GM18505 (cell line): ENCODE measurements around the gene TMEM147.

Experiments
- ATAC-seq: cut with Tn5 transposase; IDR thresholded peaks from one replicate; pipeline ENCODE4 v1.9.1; 2021; ENCODE audit not compliant: unreplicated experiment
- POLR2A ChIP-seq: IDR thresholded peaks from 4 replicates; pipeline ENCODE4 v1.6.1; 2011; ENCODE audit warnings: borderline replicate concordance; ENCODE audit not compliant: insufficient read depth, insufficient read length; ENCODE audit errors: extremely low read depth

Gene TMEM147

GRCh38 chr19:35529241-35530218 is 15.9 kb upstream of the TMEM147 start:
- ATAC-seq: no peak
- TF ChIP-seq POLR2A: no peak

- TF ChIP-seq POLR2A: no peak
- ATAC-seq: no peak
Measured at GRCh38 chr19:35531291-35531690, 14.1 kb upstream of the TMEM147 start.

GRCh38 chr19:35533201-35533821 is 12.1 kb upstream of the TMEM147 start, which contains the start of gene GAPDHS:
Gene GAPDHS (plus strand): TSS chr19:35533456. CDS start chr19:35533528, 72 bp downstream.
- no peak for TF ChIP-seq POLR2A
- no peak for ATAC-seq

GRCh38 chr19:35533822-35534392 is 11.5 kb upstream of the TMEM147 start:
- ATAC-seq: no peak
- TF ChIP-seq POLR2A: no peak

GRCh38 chr19:35534803-35535480 is 10.5 kb upstream of the TMEM147 start:
- ATAC-seq: no peak
- TF ChIP-seq POLR2A: no peak

GRCh38 chr19:35539314-35539713 is 6.1 kb upstream of the TMEM147 start:
- ATAC-seq: no peak
- no peak for TF ChIP-seq POLR2A

GRCh38 chr19:35539850-35540249 is 5.6 kb upstream of the TMEM147 start:
- no peak for TF ChIP-seq POLR2A
- ATAC-seq: no peak

- no peak for TF ChIP-seq POLR2A
- no peak for ATAC-seq
Measured at GRCh38 chr19:35540356-35540927, 5.0 kb upstream of the TMEM147 start.

GRCh38 chr19:35542209-35542608 is 3.2 kb upstream of the TMEM147 start:
- ATAC-seq: no peak

GRCh38 chr19:35543280-35544109 is 1.9 kb upstream of the TMEM147 start:
- no peak for TF ChIP-seq POLR2A
- ATAC-seq: no peak

More at GRCh38 chr19:35542209-35542608, 3.2 kb upstream of the TMEM147 start:
- TF ChIP-seq POLR2A: no peak

GRCh38 chr19:35544110-35544802 is 1.2 kb upstream of the TMEM147 start:
- TF ChIP-seq POLR2A: no peak
- no peak for ATAC-seq
